Measurements from ENCODE around the gene MPL.

Gene MPL

GRCh38 chr1:43337588-43337987 is at the start of gene MPL:
MPL (plus strand) TSS chr1:43337818; CDS start chr1:43337849, 31 bp downstream.
- Mint-ChIP-seq H3K36me3 (ENCODE audit: low read depth) (no peaks in the 10 kb centered on the region), H3K27ac (no peak within 1 kb of the TSS)

GRCh38 chr1:43288058-43288784 is 49.4 kb upstream of the MPL start:
- H3K4me1 Mint-ChIP-seq (ENCODE audit: low read depth) = peaks cover 12% of the 10 kb centered on the region
- no peak overlapping the region for H3K27ac Mint-ChIP-seq
- no peak overlapping the region for H3K4me3 Mint-ChIP-seq
- no peaks in the 10 kb centered on the region for H3K36me3 Mint-ChIP-seq (ENCODE audit: low read depth)
- no peaks in the 10 kb centered on the region for H3K9me3 Mint-ChIP-seq
- H3K27me3 Mint-ChIP-seq = peaks cover 4% of the 10 kb centered on the region
- intact Hi-C loops (cut with micrococcal nuclease) = no loop called here

More at GRCh38 chr1:43337588-43337987, at the start of gene MPL:
- intact Hi-C loops (cut with micrococcal nuclease) = no loop called here
- Mint-ChIP-seq H3K9me3 (no peaks in the 10 kb centered on the region), H3K4me3 (no peak within 1 kb of the TSS), H3K27me3 (peaks cover 2% of the 10 kb centered on the region), H3K4me1 (ENCODE audit: low read depth) (no peaks in the 10 kb centered on the region)

- peaks cover 4% of the 10 kb centered on the region for H3K27me3 Mint-ChIP-seq
- H3K36me3 Mint-ChIP-seq (ENCODE audit: low read depth) = no peaks in the 10 kb centered on the region
- H3K27ac Mint-ChIP-seq = no peak overlapping the region
- H3K9me3 Mint-ChIP-seq = no peaks in the 10 kb centered on the region
- H3K4me3 Mint-ChIP-seq = no peak overlapping the region
- peaks cover 10% of the 10 kb centered on the region for H3K4me1 Mint-ChIP-seq (ENCODE audit: low read depth)
- intact Hi-C loops (cut with micrococcal nuclease) = no loop called here
These were observed 48.6 kb upstream of the MPL start for GRCh38 chr1:43288785-43289706.

GRCh38 chr1:43292216-43292615 is 45.4 kb upstream of the MPL start:
- no peaks in the 10 kb centered on the region for H3K9me3 Mint-ChIP-seq
- intact Hi-C loops (cut with micrococcal nuclease) = no loop called here
- peaks cover 2% of the 10 kb centered on the region for H3K27me3 Mint-ChIP-seq
- no peaks in the 10 kb centered on the region for H3K36me3 Mint-ChIP-seq (ENCODE audit: low read depth)
- H3K27ac Mint-ChIP-seq = no peak overlapping the region
- no peak overlapping the region for H3K4me3 Mint-ChIP-seq
- no peaks in the 10 kb centered on the region for H3K4me1 Mint-ChIP-seq (ENCODE audit: low read depth)

GRCh38 chr1:43292679-43293078 is 44.9 kb upstream of the MPL start:
- Mint-ChIP-seq H3K4me1 (ENCODE audit: low read depth) (no peaks in the 10 kb centered on the region), H3K27me3 (peaks cover 1% of the 10 kb centered on the region), H3K9me3 (no peaks in the 10 kb centered on the region), H3K27ac (no peak overlapping the region), H3K4me3 (no peak overlapping the region), H3K36me3 (ENCODE audit: low read depth) (no peaks in the 10 kb centered on the region)
- intact Hi-C loops (cut with micrococcal nuclease) = no loop called here

- no peaks in the 10 kb centered on the region for H3K27me3 Mint-ChIP-seq
- intact Hi-C loops (cut with micrococcal nuclease) = no loop called here
- H3K4me1 Mint-ChIP-seq (ENCODE audit: low read depth) = no peaks in the 10 kb centered on the region
- no peaks in the 10 kb centered on the region for H3K36me3 Mint-ChIP-seq (ENCODE audit: low read depth)
- H3K27ac Mint-ChIP-seq = no peak overlapping the region
- H3K9me3 Mint-ChIP-seq = no peaks in the 10 kb centered on the region
- H3K4me3 Mint-ChIP-seq = no peak overlapping the region
These were observed 44.4 kb upstream of the MPL start for GRCh38 chr1:43293176-43293575.

- Mint-ChIP-seq H3K9me3 (no peaks in the 10 kb centered on the region), H3K4me3 (no peak overlapping the region), H3K27ac (no peak overlapping the region), H3K27me3 (no peaks in the 10 kb centered on the region), H3K4me1 (ENCODE audit: low read depth) (no peaks in the 10 kb centered on the region), H3K36me3 (ENCODE audit: low read depth) (no peaks in the 10 kb centered on the region)
- intact Hi-C loops (cut with micrococcal nuclease) = no loop called here
These were observed 43.5 kb upstream of the MPL start for GRCh38 chr1:43293896-43294760.

GRCh38 chr1:43294761-43295160 is 42.9 kb upstream of the MPL start:
- Mint-ChIP-seq H3K4me1 (ENCODE audit: low read depth) (no peaks in the 10 kb centered on the region), H3K27me3 (no peaks in the 10 kb centered on the region), H3K4me3 (no peak overlapping the region), H3K9me3 (no peaks in the 10 kb centered on the region), H3K27ac (no peak overlapping the region), H3K36me3 (ENCODE audit: low read depth) (no peaks in the 10 kb centered on the region)
- intact Hi-C loops (cut with micrococcal nuclease) = no loop called here

- H3K4me1 Mint-ChIP-seq (ENCODE audit: low read depth) = peaks cover 8% of the 10 kb centered on the region
- no peaks in the 10 kb centered on the region for H3K9me3 Mint-ChIP-seq
- H3K4me3 Mint-ChIP-seq = no peak overlapping the region
- no peaks in the 10 kb centered on the region for H3K27me3 Mint-ChIP-seq
- H3K27ac Mint-ChIP-seq = no peak overlapping the region
- intact Hi-C loops (cut with micrococcal nuclease) = no loop called here
- H3K36me3 Mint-ChIP-seq (ENCODE audit: low read depth) = no peaks in the 10 kb centered on the region
These were observed 41.4 kb upstream of the MPL start for GRCh38 chr1:43296207-43296606.

GRCh38 chr1:43298055-43298454 is 39.6 kb upstream of the MPL start:
- H3K36me3 Mint-ChIP-seq (ENCODE audit: low read depth) = no peaks in the 10 kb centered on the region
- H3K4me3 Mint-ChIP-seq = no peak overlapping the region
- no peaks in the 10 kb centered on the region for H3K9me3 Mint-ChIP-seq
- H3K27me3 Mint-ChIP-seq = peaks cover 4% of the 10 kb centered on the region
- intact Hi-C loops (cut with micrococcal nuclease) = no loop called here
- H3K4me1 Mint-ChIP-seq (ENCODE audit: low read depth) = peaks cover 8% of the 10 kb centered on the region
- no peak overlapping the region for H3K27ac Mint-ChIP-seq

GRCh38 chr1:43299101-43299500 is 38.5 kb upstream of the MPL start:
- Mint-ChIP-seq H3K27ac (no peak overlapping the region), H3K36me3 (ENCODE audit: low read depth) (no peaks in the 10 kb centered on the region), H3K4me3 (no peak overlapping the region), H3K9me3 (no peaks in the 10 kb centered on the region), H3K27me3 (peaks cover 4% of the 10 kb centered on the region), H3K4me1 (ENCODE audit: low read depth) (peaks cover 8% of the 10 kb centered on the region)
- intact Hi-C loops (cut with micrococcal nuclease) = no loop called here

GRCh38 chr1:43300378-43301094 is 37.1 kb upstream of the MPL start, which contains the start of gene TIE1:
TIE1 (plus strand) TSS chr1:43300982; CDS start chr1:43301072, 90 bp downstream.
- H3K9me3 Mint-ChIP-seq = no peaks in the 10 kb centered on the region
- H3K4me3 Mint-ChIP-seq = no peak within 1 kb of the TSS
- H3K27me3 Mint-ChIP-seq = peaks cover 4% of the 10 kb centered on the region
- no peak within 1 kb of the TSS for H3K27ac Mint-ChIP-seq
- intact Hi-C loops (cut with micrococcal nuclease) = no loop called here
- no peaks in the 10 kb centered on the region for H3K36me3 Mint-ChIP-seq (ENCODE audit: low read depth)
- peaks cover 8% of the 10 kb centered on the region for H3K4me1 Mint-ChIP-seq (ENCODE audit: low read depth)

- Mint-ChIP-seq H3K27ac (no peak overlapping the region), H3K36me3 (ENCODE audit: low read depth) (no peaks in the 10 kb centered on the region), H3K9me3 (no peaks in the 10 kb centered on the region), H3K4me1 (ENCODE audit: low read depth) (peaks cover 14% of the 10 kb centered on the region), H3K27me3 (peaks cover 4% of the 10 kb centered on the region), H3K4me3 (no peak overlapping the region)
- intact Hi-C loops (cut with micrococcal nuclease) = no loop called here
These were observed 35.4 kb upstream of the MPL start for GRCh38 chr1:43302201-43302600.
